HG03575 (cell line): ENCODE results near the gene SORD.
"Not testable (repeated sequence)": the region's sequence is repeated elsewhere in the genome, so short reads cannot be mapped to it uniquely, and the experiment has no call there.

Experiments
- ATAC-seq: cut with Tn5 transposase; IDR thresholded peaks from one replicate; pipeline ENCODE4 v1.9.1; 2021; ENCODE audit not compliant: unreplicated experiment, insufficient number of reproducible peaks, low FRiP score; ENCODE audit errors: extremely low read depth

Gene SORD

GRCh38 chr15:45021348-45021747 is 1.6 kb upstream of the SORD start:
- no peak for ATAC-seq

- no peak for ATAC-seq
These were observed 747 bp downstream of the SORD start for GRCh38 chr15:45023659-45024225.

GRCh38 chr15:45024649-45025048 is 1.7 kb downstream of the SORD start:
- ATAC-seq = not testable (repeated sequence)

- ATAC-seq = not testable (repeated sequence)
These were observed 2.6 kb downstream of the SORD start for GRCh38 chr15:45025627-45026026.

GRCh38 chr15:45026651-45027190 is 3.7 kb downstream of the SORD start:
- no peak for ATAC-seq

GRCh38 chr15:45027220-45027619 is 4.2 kb downstream of the SORD start:
- no peak for ATAC-seq

- no peak for ATAC-seq
These were observed 7.7 kb downstream of the SORD start for GRCh38 chr15:45030743-45031142.

GRCh38 chr15:45031522-45032028 is 8.6 kb downstream of the SORD start:
- ATAC-seq = not testable (repeated sequence)

GRCh38 chr15:45032501-45032900 is 9.5 kb downstream of the SORD start:
- not testable (repeated sequence) for ATAC-seq

GRCh38 chr15:45034087-45034486 is 11.1 kb downstream of the SORD start:
- not testable (repeated sequence) for ATAC-seq

GRCh38 chr15:45034600-45035375 is 11.8 kb downstream of the SORD start:
- ATAC-seq = not testable (repeated sequence)

GRCh38 chr15:45036812-45037781 is 14.1 kb downstream of the SORD start:
- ATAC-seq = peak; percentile 58

GRCh38 chr15:45037936-45038335 is 14.9 kb downstream of the SORD start:
- no peak for ATAC-seq

- ATAC-seq = not testable (repeated sequence)
These were observed 17.4 kb downstream of the SORD start for GRCh38 chr15:45040396-45040795.

GRCh38 chr15:45041538-45041937 is 18.5 kb downstream of the SORD start:
- ATAC-seq = not testable (repeated sequence)

GRCh38 chr15:45042859-45043258 is 19.9 kb downstream of the SORD start:
- ATAC-seq = not testable (repeated sequence)

GRCh38 chr15:45044270-45044669 is 21.3 kb downstream of the SORD start:
- not testable (repeated sequence) for ATAC-seq

- ATAC-seq = not testable (repeated sequence)
These were observed 25.4 kb downstream of the SORD start for GRCh38 chr15:45048449-45048793.
